ENCODE measurements around the gene MSANTD4.

MSANTD4 gene

GRCh38 chr11:105968021-105968697 is 53.9 kb downstream of the MSANTD4 start:
- TF ChIP-seq CTCF (IDR thresholded peaks at IDR 0.05; ENCODE audit: insufficient read depth, low read length, missing control alignments): no peak
- H3K4me3 ChIP-seq (ENCODE audit: low read depth, low read length): no peak overlapping the region
- POLR2A ChIA-PET: no interaction called here

GRCh38 chr11:105960252-105961245 is 61.5 kb downstream of the MSANTD4 start:
- TF ChIP-seq CTCF (IDR thresholded peaks at IDR 0.05; ENCODE audit: insufficient read depth, low read length, missing control alignments): no peak
- no peak overlapping the region for H3K4me3 ChIP-seq (ENCODE audit: low read depth, low read length)
- POLR2A ChIA-PET: no interaction called here
- CTCF ChIA-PET: no interaction called here
- DNase-seq (ENCODE audit: low read depth, low spot score): no peak

More at GRCh38 chr11:105968021-105968697, 53.9 kb downstream of the MSANTD4 start:
- no peak for DNase-seq (ENCODE audit: low read depth, low spot score)
- CTCF ChIA-PET: no interaction called here
